HEK293 (cell line): ENCODE data around the gene TRIM26.

Experiments used
- CTCF ChIA-PET: fragments of 350-600 bp; formaldehyde crosslinking; extraction: SDS; loops from one replicate; lab custom pipeline; 2021; ENCODE audit warnings: antibody characterized with exemption; lab: Yijun Ruan, JAX
- POLR2A ChIA-PET: fragments of 300-600 bp; formaldehyde crosslinking; extraction: SDS; loops from one replicate; lab custom pipeline; 2020; ENCODE audit warnings: antibody characterized with exemption, inconsistent platforms; lab: Yijun Ruan, JAX
- H3K27ac ChIP-seq: fragments of 200-500 bp; sonication (Bioruptor generic); 2 replicates; pipeline ENCODE4 v1.5.1; 2014; ENCODE audit warnings: low read depth, low read length, control low read depth, inconsistent platforms; ENCODE audit errors: extremely low read depth
- H3K36me3 ChIP-seq, 2 experiments: fragments of 200-500 bp in 1 of 2; sonication (Bioruptor generic) in 1 of 2; 1 replicate in 1 of 2; 2 replicates in 1 of 2; pipeline ENCODE4 v1.5.1; 2014 to 2017; ENCODE audit warnings: inconsistent platforms in 2 of 2, low read length in 2 of 2; ENCODE audit not compliant: control insufficient read depth in 2 of 2, insufficient read depth in 1 of 2
- H3K4me1 ChIP-seq: fragments of 200-500 bp; sonication (Bioruptor generic); 2 replicates; pipeline ENCODE4 v1.5.1; 2014; ENCODE audit warnings: mild to moderate bottlenecking, low read length, inconsistent platforms; ENCODE audit not compliant: control insufficient read depth, insufficient read depth
- H3K4me3 ChIP-seq: 2 replicates; pipeline ENCODE4 v1.5.1; 2011; ENCODE audit warnings: low read depth, mild to moderate bottlenecking, control low read depth, low read length, moderate library complexity
- H3K9me3 ChIP-seq: fragments of 200-500 bp; sonication (Bioruptor generic); 2 replicates; pipeline ENCODE4 v1.5.1; 2014; ENCODE audit warnings: low read depth, low read length, inconsistent platforms; ENCODE audit not compliant: control insufficient read depth, insufficient read depth
- GLI2 ChIP-seq: fragments of 450-650 bp; formaldehyde crosslinking; IDR thresholded peaks from 2 replicates; pipeline ENCODE4; 2017; ENCODE audit warnings: missing biosample characterization, missing genetic modification characterization, low read depth, borderline replicate concordance
- IKZF3 ChIP-seq: fragments of 450-650 bp; IDR thresholded peaks from 2 replicates; pipeline ENCODE4 v1.5.0; 2018; ENCODE audit warnings: missing biosample characterization, mild to moderate bottlenecking, missing genetic modification characterization, moderate library complexity
- KLF10 ChIP-seq: fragments of 450-650 bp; IDR thresholded peaks from 2 replicates; pipeline ENCODE4 v1.5.1; 2018; ENCODE audit warnings: missing biosample characterization, mild to moderate bottlenecking, missing genetic modification characterization
- ZBTB17 ChIP-seq: fragments of 450-650 bp; formaldehyde crosslinking; IDR thresholded peaks from 2 replicates; pipeline ENCODE4 v1.5.1; 2016; ENCODE audit warnings: missing biosample characterization, missing genetic modification characterization
- ZBTB44 ChIP-seq: fragments of 450-650 bp; IDR thresholded peaks from 2 replicates; pipeline ENCODE4 v1.5.1; 2018; ENCODE audit warnings: missing biosample characterization, mild to moderate bottlenecking, missing genetic modification characterization
- ZNF157 ChIP-seq: fragments of 450-650 bp; formaldehyde crosslinking; IDR thresholded peaks from 2 replicates; pipeline ENCODE4 v1.5.1; 2016; ENCODE audit warnings: missing biosample characterization, missing genetic modification characterization
- ZNF214 ChIP-seq: fragments of 450-650 bp; formaldehyde crosslinking; IDR thresholded peaks from 2 replicates; pipeline ENCODE4 v1.5.1; 2017; ENCODE audit warnings: missing biosample characterization, mild to moderate bottlenecking, missing genetic modification characterization, borderline replicate concordance
- ZNF544 ChIP-seq: fragments of 450-650 bp; formaldehyde crosslinking; IDR thresholded peaks from 2 replicates; pipeline ENCODE4 v1.5.0; 2017; ENCODE audit warnings: missing biosample characterization, missing genetic modification characterization
- ZNF560 ChIP-seq: fragments of 450-650 bp; formaldehyde crosslinking; IDR thresholded peaks from 2 replicates; pipeline ENCODE4 v1.5.1; 2017; ENCODE audit warnings: missing biosample characterization, missing genetic modification characterization, borderline replicate concordance
- ZNF600 ChIP-seq: fragments of 450-650 bp; formaldehyde crosslinking; IDR thresholded peaks from 2 replicates; pipeline ENCODE4 v1.5.1; 2016; ENCODE audit warnings: missing biosample characterization, missing genetic modification characterization
- ZNF654 ChIP-seq: fragments of 450-650 bp; formaldehyde crosslinking; IDR thresholded peaks from 2 replicates; pipeline ENCODE4 v1.5.1; 2016; ENCODE audit warnings: low read depth, missing biosample characterization, missing genetic modification characterization
- ZNF707 ChIP-seq: fragments of 450-650 bp; formaldehyde crosslinking; IDR thresholded peaks from 2 replicates; pipeline ENCODE4 v1.5.1; 2016; ENCODE audit warnings: missing biosample characterization, missing genetic modification characterization
- ZSCAN30 ChIP-seq: fragments of 450-650 bp; IDR thresholded peaks from 2 replicates; pipeline ENCODE4 v1.5.1; 2018; ENCODE audit warnings: missing biosample characterization, mild to moderate bottlenecking, missing genetic modification characterization, moderate library complexity
- TF ChIP-seq, protein P1 (sequence below): fragments of 450-650 bp; formaldehyde crosslinking; IDR thresholded peaks from 2 replicates; pipeline ENCODE4 v1.5.1; 2016; ENCODE audit warnings: missing biosample characterization, missing genetic modification characterization
- TF ChIP-seq, protein P2 (sequence below): fragments of 450-650 bp; formaldehyde crosslinking; conservative IDR thresholded peaks from 2 replicates; pipeline ENCODE4 v1.5.1; 2016; ENCODE audit warnings: low read depth, missing biosample characterization, missing genetic modification characterization
- TF ChIP-seq, protein P3 (sequence below): fragments of 450-650 bp; formaldehyde crosslinking; IDR thresholded peaks from 2 replicates; pipeline ENCODE4 v1.5.1; 2016; ENCODE audit warnings: missing biosample characterization, missing genetic modification characterization
- TF ChIP-seq, protein P4 (sequence below): fragments of 450-650 bp; formaldehyde crosslinking; IDR thresholded peaks from 2 replicates; pipeline ENCODE4 v1.5.1; 2016; ENCODE audit warnings: missing biosample characterization, missing genetic modification characterization
- TF ChIP-seq, protein P5 (sequence below): fragments of 450-650 bp; formaldehyde crosslinking; IDR thresholded peaks from 2 replicates; pipeline ENCODE4 v1.5.1; 2016; ENCODE audit warnings: missing biosample characterization, missing genetic modification characterization

TRIM26 gene

GRCh38 chr6:30219244-30219643, 6.0 kb upstream of the TRIM26 start:
- peaks cover 2% of the 10 kb centered on the region; the same call in 1 of the 2 replicates for H3K4me1 ChIP-seq
- TF ChIP-seq ZBTB44 (tag by site-specific recombination) (peak; percentile 91), ZNF654 (tag by site-specific recombination) (peak; percentile 93), ZBTB17 (tag by site-specific recombination) (peak; percentile 71; the same call in 1 of the 2 replicates), ZNF600 (tag by site-specific recombination) (peak; percentile 94), ZNF560 (tag by site-specific recombination) (no peak), ZSCAN30 (tag by site-specific recombination) (peak; percentile 48; the same call in 1 of the 2 replicates), IKZF3 (tag by site-specific recombination) (peak; percentile 83)
- TF ChIP-seq, protein P1, sequence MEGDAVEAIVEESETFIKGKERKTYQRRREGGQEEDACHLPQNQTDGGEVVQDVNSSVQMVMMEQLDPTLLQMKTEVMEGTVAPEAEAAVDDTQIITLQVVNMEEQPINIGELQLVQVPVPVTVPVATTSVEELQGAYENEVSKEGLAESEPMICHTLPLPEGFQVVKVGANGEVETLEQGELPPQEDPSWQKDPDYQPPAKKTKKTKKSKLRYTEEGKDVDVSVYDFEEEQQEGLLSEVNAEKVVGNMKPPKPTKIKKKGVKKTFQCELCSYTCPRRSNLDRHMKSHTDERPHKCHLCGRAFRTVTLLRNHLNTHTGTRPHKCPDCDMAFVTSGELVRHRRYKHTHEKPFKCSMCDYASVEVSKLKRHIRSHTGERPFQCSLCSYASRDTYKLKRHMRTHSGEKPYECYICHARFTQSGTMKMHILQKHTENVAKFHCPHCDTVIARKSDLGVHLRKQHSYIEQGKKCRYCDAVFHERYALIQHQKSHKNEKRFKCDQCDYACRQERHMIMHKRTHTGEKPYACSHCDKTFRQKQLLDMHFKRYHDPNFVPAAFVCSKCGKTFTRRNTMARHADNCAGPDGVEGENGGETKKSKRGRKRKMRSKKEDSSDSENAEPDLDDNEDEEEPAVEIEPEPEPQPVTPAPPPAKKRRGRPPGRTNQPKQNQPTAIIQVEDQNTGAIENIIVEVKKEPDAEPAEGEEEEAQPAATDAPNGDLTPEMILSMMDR (tag by site-specific recombination) = peak; percentile 69
- TF ChIP-seq, protein P2, sequence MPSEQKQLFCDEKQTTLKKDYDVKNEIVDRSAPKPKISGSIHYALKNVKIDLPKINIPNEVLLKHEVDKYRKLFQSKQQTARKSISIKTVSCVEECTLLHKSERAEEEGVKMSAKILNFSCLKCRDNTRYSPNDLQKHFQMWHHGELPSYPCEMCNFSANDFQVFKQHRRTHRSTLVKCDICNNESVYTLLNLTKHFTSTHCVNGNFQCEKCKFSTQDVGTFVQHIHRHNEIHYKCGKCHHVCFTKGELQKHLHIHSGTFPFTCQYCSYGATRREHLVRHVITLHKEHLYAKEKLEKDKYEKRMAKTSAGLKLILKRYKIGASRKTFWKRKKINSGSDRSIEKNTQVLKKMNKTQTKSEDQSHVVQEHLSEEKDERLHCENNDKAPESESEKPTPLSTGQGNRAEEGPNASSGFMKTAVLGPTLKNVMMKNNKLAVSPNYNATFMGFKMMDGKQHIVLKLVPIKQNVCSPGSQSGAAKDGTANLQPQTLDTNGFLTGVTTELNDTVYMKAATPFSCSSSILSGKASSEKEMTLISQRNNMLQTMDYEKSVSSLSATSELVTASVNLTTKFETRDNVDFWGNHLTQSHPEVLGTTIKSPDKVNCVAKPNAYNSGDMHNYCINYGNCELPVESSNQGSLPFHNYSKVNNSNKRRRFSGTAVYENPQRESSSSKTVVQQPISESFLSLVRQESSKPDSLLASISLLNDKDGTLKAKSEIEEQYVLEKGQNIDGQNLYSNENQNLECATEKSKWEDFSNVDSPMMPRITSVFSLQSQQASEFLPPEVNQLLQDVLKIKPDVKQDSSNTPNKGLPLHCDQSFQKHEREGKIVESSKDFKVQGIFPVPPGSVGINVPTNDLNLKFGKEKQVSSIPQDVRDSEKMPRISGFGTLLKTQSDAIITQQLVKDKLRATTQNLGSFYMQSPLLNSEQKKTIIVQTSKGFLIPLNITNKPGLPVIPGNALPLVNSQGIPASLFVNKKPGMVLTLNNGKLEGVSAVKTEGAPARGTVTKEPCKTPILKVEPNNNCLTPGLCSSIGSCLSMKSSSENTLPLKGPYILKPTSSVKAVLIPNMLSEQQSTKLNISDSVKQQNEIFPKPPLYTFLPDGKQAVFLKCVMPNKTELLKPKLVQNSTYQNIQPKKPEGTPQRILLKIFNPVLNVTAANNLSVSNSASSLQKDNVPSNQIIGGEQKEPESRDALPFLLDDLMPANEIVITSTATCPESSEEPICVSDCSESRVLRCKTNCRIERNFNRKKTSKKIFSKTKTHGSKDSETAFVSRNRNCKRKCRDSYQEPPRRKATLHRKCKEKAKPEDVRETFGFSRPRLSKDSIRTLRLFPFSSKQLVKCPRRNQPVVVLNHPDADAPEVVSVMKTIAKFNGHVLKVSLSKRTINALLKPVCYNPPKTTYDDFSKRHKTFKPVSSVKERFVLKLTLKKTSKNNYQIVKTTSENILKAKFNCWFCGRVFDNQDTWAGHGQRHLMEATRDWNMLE (tag by site-specific recombination) = no peak
- ChIA-PET POLR2A (interaction anchor here (0.6 to 2.0 kb wide), 3 partner anchors 107 to 473 kb away, joined by 3 to 4 read pairs (median 3); partner anchors contain the start of gene TRIM39), CTCF (interaction anchor here (0.6 to 3.2 kb wide), 47 partner anchors 8 to 1027 kb away, joined by 3 to 39 read pairs (median 5); partner anchors contain the start of gene TRIM39)
- H3K4me3 ChIP-seq = no peak overlapping the region
- no peaks in the 10 kb centered on the region for H3K36me3 ChIP-seq
- no peaks in the 10 kb centered on the region for H3K9me3 ChIP-seq
- H3K27ac ChIP-seq = no peak overlapping the region

GRCh38 chr6:30216096-30216495, 2.9 kb upstream of the TRIM26 start:
- H3K27ac ChIP-seq = no peak overlapping the region
- H3K4me1 ChIP-seq = peaks cover 12% of the 10 kb centered on the region
- no peaks in the 10 kb centered on the region for H3K9me3 ChIP-seq
- no peak overlapping the region for H3K4me3 ChIP-seq
- CTCF ChIA-PET = interaction anchor here (0.9 to 2.0 kb wide), 8 partner anchors 11 to 368 kb away, joined by 3 to 7 read pairs (median 5); no protein-coding TSS in a partner anchor
- no peaks in the 10 kb centered on the region for H3K36me3 ChIP-seq
- POLR2A ChIA-PET = interaction anchor here (0.6 kb wide), 1 partner anchor 420 kb away, joined by 3 read pairs; no protein-coding TSS in a partner anchor
- TF ChIP-seq, protein P3, sequence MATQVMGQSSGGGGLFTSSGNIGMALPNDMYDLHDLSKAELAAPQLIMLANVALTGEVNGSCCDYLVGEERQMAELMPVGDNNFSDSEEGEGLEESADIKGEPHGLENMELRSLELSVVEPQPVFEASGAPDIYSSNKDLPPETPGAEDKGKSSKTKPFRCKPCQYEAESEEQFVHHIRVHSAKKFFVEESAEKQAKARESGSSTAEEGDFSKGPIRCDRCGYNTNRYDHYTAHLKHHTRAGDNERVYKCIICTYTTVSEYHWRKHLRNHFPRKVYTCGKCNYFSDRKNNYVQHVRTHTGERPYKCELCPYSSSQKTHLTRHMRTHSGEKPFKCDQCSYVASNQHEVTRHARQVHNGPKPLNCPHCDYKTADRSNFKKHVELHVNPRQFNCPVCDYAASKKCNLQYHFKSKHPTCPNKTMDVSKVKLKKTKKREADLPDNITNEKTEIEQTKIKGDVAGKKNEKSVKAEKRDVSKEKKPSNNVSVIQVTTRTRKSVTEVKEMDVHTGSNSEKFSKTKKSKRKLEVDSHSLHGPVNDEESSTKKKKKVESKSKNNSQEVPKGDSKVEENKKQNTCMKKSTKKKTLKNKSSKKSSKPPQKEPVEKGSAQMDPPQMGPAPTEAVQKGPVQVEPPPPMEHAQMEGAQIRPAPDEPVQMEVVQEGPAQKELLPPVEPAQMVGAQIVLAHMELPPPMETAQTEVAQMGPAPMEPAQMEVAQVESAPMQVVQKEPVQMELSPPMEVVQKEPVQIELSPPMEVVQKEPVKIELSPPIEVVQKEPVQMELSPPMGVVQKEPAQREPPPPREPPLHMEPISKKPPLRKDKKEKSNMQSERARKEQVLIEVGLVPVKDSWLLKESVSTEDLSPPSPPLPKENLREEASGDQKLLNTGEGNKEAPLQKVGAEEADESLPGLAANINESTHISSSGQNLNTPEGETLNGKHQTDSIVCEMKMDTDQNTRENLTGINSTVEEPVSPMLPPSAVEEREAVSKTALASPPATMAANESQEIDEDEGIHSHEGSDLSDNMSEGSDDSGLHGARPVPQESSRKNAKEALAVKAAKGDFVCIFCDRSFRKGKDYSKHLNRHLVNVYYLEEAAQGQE = no peak
- TF ChIP-seq ZNF157 (no peak), ZNF707 (tag by site-specific recombination) (no peak), ZNF214 (tag by site-specific recombination) (no peak), KLF10 (tag by site-specific recombination) (no peak), ZNF544 (tag by site-specific recombination) (no peak), GLI2 (no peak)
- TF ChIP-seq, protein P4, sequence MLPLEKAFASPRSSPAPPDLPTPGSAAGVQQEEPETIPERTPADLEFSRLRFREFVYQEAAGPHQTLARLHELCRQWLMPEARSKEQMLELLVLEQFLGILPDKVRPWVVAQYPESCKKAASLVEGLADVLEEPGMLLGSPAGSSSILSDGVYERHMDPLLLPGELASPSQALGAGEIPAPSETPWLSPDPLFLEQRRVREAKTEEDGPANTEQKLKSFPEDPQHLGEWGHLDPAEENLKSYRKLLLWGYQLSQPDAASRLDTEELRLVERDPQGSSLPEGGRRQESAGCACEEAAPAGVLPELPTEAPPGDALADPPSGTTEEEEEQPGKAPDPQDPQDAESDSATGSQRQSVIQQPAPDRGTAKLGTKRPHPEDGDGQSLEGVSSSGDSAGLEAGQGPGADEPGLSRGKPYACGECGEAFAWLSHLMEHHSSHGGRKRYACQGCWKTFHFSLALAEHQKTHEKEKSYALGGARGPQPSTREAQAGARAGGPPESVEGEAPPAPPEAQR (tag by site-specific recombination) = no peak
- TF ChIP-seq, protein P5, sequence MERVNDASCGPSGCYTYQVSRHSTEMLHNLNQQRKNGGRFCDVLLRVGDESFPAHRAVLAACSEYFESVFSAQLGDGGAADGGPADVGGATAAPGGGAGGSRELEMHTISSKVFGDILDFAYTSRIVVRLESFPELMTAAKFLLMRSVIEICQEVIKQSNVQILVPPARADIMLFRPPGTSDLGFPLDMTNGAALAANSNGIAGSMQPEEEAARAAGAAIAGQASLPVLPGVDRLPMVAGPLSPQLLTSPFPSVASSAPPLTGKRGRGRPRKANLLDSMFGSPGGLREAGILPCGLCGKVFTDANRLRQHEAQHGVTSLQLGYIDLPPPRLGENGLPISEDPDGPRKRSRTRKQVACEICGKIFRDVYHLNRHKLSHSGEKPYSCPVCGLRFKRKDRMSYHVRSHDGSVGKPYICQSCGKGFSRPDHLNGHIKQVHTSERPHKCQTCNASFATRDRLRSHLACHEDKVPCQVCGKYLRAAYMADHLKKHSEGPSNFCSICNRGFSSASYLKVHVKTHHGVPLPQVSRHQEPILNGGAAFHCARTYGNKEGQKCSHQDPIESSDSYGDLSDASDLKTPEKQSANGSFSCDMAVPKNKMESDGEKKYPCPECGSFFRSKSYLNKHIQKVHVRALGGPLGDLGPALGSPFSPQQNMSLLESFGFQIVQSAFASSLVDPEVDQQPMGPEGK = no peak
